ENCODE results near the gene ANKRD49. TPM values are rescaled to one million over a fixed set of nuclear protein-coding genes. Genes with fewer than 3 reads are reported as not detected.
A peak's percentile ranks its signal among the peaks of the same experiment; 100 is the strongest.

Gene ANKRD49
- total and polyA plus RNA-seq, 10 of the 15 experiments (the other 5 are each of a cell fraction or from before 2014, with no cell fraction given): 19.2 to 46.6 (median 33.6) TPM

GRCh38 chr11:94543695-94544645 is 50.2 kb downstream of the ANKRD49 start, which contains the start of gene FUT4 (continued):
- TF ChIP-seq MYC (IDR thresholded peaks at IDR 0.05; ENCODE audit: insufficient read depth, insufficient read length, insufficient replicate concordance, low read length, severe bottlenecking) (peak; percentile 62), HDAC6 (IDR thresholded peaks at IDR 0.05; ENCODE audit: unreplicated experiment) (no peak), CHD1 (IDR thresholded peaks at IDR 0.05; ENCODE audit: low read depth, low read length) (0 out of 2 replicates have a peak, but pooled peaks have one; percentile 26), RAD21 (IDR thresholded peaks at IDR 0.05; ENCODE audit: insufficient read depth, low read depth, low read length) (no peak), PAX5 (IDR thresholded peaks at IDR 0.05; ENCODE audit: borderline replicate concordance, low read depth, low read length) (no peak), ZZZ3 (IDR thresholded peaks at IDR 0.05; ENCODE audit: control insufficient read depth, insufficient read length, low read depth) (no peak), KLF5 (IDR thresholded peaks at IDR 0.05; ENCODE audit: partially characterized antibody) (no peak), CUX1 (IDR thresholded peaks at IDR 0.05; ENCODE audit: insufficient replicate concordance, low read depth, low read length) (no peak), CHD2 (IDR thresholded peaks at IDR 0.05; ENCODE audit: borderline replicate concordance, low read depth, low read length) (no peak), RUNX3 (IDR thresholded peaks at IDR 0.05; ENCODE audit: low read length) (0 out of 2 replicates have a peak, but pooled peaks have one; percentile 19), EP300 (IDR thresholded peaks at IDR 0.05; ENCODE audit: borderline replicate concordance in 1 of 2, control insufficient read depth in 1 of 2, low read depth in 2 of 2, low read length in 2 of 2) (no peak), FOXM1 (IDR thresholded peaks at IDR 0.05; ENCODE audit: low read depth, low read length) (no peak), ZNF274 (IDR thresholded peaks at IDR 0.05; ENCODE audit: insufficient read depth, insufficient read length) (no peak), MTA3 (IDR thresholded peaks at IDR 0.05; ENCODE audit: borderline replicate concordance, low read length) (no peak), IRF4 (IDR thresholded peaks at IDR 0.05; ENCODE audit: low read depth, low read length) (0 out of 2 replicates have a peak, but pooled peaks have one; percentile 9), MXI1 (IDR thresholded peaks at IDR 0.05; ENCODE audit: low read depth, low read length) (peak; percentile 65), POLR2AphosphoS5 (IDR thresholded peaks at IDR 0.05; ENCODE audit: low read length) (peak; percentile 40), ZNF207 (IDR thresholded peaks at IDR 0.05; ENCODE audit: borderline replicate concordance) (peak; percentile 57; the same call in 1 of the 2 replicates), BHLHE40 (IDR thresholded peaks at IDR 0.05; ENCODE audit: borderline replicate concordance in 1 of 2, low read depth in 2 of 2, low read length in 1 of 2) (peak; percentile 92 to 97), NR2C1 (IDR thresholded peaks at IDR 0.05) (no peak), SKIL (IDR thresholded peaks at IDR 0.05; ENCODE audit: low read depth, poor library complexity, severe bottlenecking) (no peak), HDAC2 (IDR thresholded peaks at IDR 0.05) (no peak), ZBED1 (IDR thresholded peaks at IDR 0.05; ENCODE audit: borderline replicate concordance) (no peak)

All from GM12878 (cell line).